HG03571 (cell line): Measurements from ENCODE around the gene LCTL.

Experiments used
- ATAC-seq: cut with Tn5 transposase; IDR thresholded peaks from one replicate; pipeline ENCODE4 v1.9.1; 2021; ENCODE audit not compliant: unreplicated experiment

LCTL gene

GRCh38 chr15:66566963-66567531 lies 1.2 kb upstream of the LCTL start:
- no peak for ATAC-seq

- ATAC-seq = no peak
Observed at GRCh38 chr15:66565141-66565641, 607 bp downstream of the LCTL start.

- ATAC-seq = no peak
Observed at GRCh38 chr15:66564136-66565041, 1.4 kb downstream of the LCTL start.

GRCh38 chr15:66563566-66564110 lies 2.2 kb downstream of the LCTL start:
- no peak for ATAC-seq

GRCh38 chr15:66563126-66563525 lies 2.7 kb downstream of the LCTL start:
- ATAC-seq = no peak

GRCh38 chr15:66560856-66561525 lies 4.8 kb downstream of the LCTL start:
- no peak for ATAC-seq

- no peak for ATAC-seq
Observed at GRCh38 chr15:66558271-66558670, 7.5 kb downstream of the LCTL start.

GRCh38 chr15:66555685-66556084 lies 10.1 kb downstream of the LCTL start:
- no peak for ATAC-seq

GRCh38 chr15:66545255-66545654 lies 20.5 kb downstream of the LCTL start:
- no peak for ATAC-seq

- ATAC-seq = no peak
Observed at GRCh38 chr15:66542896-66543295, 22.9 kb downstream of the LCTL start.

GRCh38 chr15:66535056-66535455 lies 30.7 kb downstream of the LCTL start:
- ATAC-seq = no peak

GRCh38 chr15:66524838-66525237 lies 41.0 kb downstream of the LCTL start:
- ATAC-seq = no peak

- no peak for ATAC-seq
Observed at GRCh38 chr15:66523926-66524325, 41.9 kb downstream of the LCTL start.

- no peak for ATAC-seq
Observed at GRCh38 chr15:66515901-66516322, 49.9 kb downstream of the LCTL start.

- no peak for ATAC-seq
Observed at GRCh38 chr15:66514586-66514985, 51.2 kb downstream of the LCTL start.

- ATAC-seq = no peak
Observed at GRCh38 chr15:66508293-66508883, 57.4 kb downstream of the LCTL start.

- no peak for ATAC-seq
Observed at GRCh38 chr15:66505818-66506217, 60.0 kb downstream of the LCTL start.

GRCh38 chr15:66505430-66505811 lies 60.4 kb downstream of the LCTL start:
- ATAC-seq = no peak

GRCh38 chr15:66504563-66505429 lies 61.0 kb downstream of the LCTL start, which contains the start of the genes RPL4 and ZWILCH:
Gene RPL4 (minus strand): TSS chr15:66504855. CDS start chr15:66504790, 65 bp downstream.
Gene ZWILCH (plus strand): TSS chr15:66505326. CDS start chr15:66505339, 13 bp downstream.
- peak; percentile 63 for ATAC-seq
